CD4-positive, alpha-beta memory T cell (primary cell): ENCODE results near the gene CUBN. TPM values are rescaled to one million over a fixed set of nuclear protein-coding genes. Genes with fewer than 3 reads are reported as not detected.

ENCODE experiments used
- CTCF ChIA-PET: fragments of 350-600 bp; sonication (Branson Sonifier 250); formaldehyde crosslinking; loops from one replicate; lab custom pipeline; 2021; ENCODE audit warnings: inconsistent platforms; ENCODE audit not compliant: partially characterized antibody; lab: Charles Lee
- POLR2A ChIA-PET: fragments of 350-600 bp; sonication (Branson Sonifier 250); formaldehyde crosslinking; loops from one replicate; lab custom pipeline; 2021; ENCODE audit not compliant: partially characterized antibody; lab: Charles Lee
- DNase-seq, 5 donors: peaks; one replicate each; pipeline versions ENCODE4 v3.0.0 to v3.0.0-alpha.2; 2020 to 2022; ENCODE audit warnings: mixed read lengths in 1 of 5
- H3K27ac ChIP-seq: one replicate; pipeline ENCODE4 v1.7.0; 2013; ENCODE audit warnings: low read depth, low read length
- H3K27me3 ChIP-seq: 2 replicates; pipeline ENCODE4 v1.7.0; 2013; ENCODE audit warnings: mild to moderate bottlenecking, low read length, moderate library complexity; ENCODE audit not compliant: insufficient read depth
- H3K36me3 ChIP-seq: 2 replicates; pipeline ENCODE4 v1.7.0; 2013; ENCODE audit warnings: mild to moderate bottlenecking, low read length, moderate library complexity; ENCODE audit not compliant: insufficient read depth
- H3K4me1 ChIP-seq: 2 replicates; pipeline ENCODE4 v1.7.0; 2013; ENCODE audit warnings: mild to moderate bottlenecking, low read length, moderate library complexity; ENCODE audit not compliant: insufficient read depth
- H3K4me3 ChIP-seq, 2 donors: one replicate each; pipeline ENCODE4 v1.7.0; 2013; ENCODE audit warnings: low read length in 2 of 2, mild to moderate bottlenecking in 1 of 2
- H3K9me3 ChIP-seq, 2 donors: one replicate each; pipeline ENCODE4 v1.7.0; 2013; ENCODE audit warnings: low read length in 2 of 2, control low read depth in 1 of 2; ENCODE audit not compliant: control insufficient read depth in 1 of 2
- H3K27ac Mint-ChIP-seq, 7 donors: one replicate each; pipeline ENCODE4 v1.8.0; 2020 to 2021; ENCODE audit warnings: mixed read lengths in 7 of 7, mild to moderate bottlenecking in 6 of 7, inconsistent platforms in 3 of 7, moderate library complexity in 3 of 7
- H3K27me3 Mint-ChIP-seq, 2 donors: one replicate each; pipeline ENCODE4 v1.8.0; 2020 to 2021; ENCODE audit warnings: mixed read lengths in 2 of 2
- H3K36me3 Mint-ChIP-seq, 2 donors: one replicate each; pipeline ENCODE4 v1.8.0; 2020 to 2021; ENCODE audit warnings: mixed read lengths in 2 of 2, inconsistent platforms in 1 of 2, mild to moderate bottlenecking in 1 of 2
- H3K4me1 Mint-ChIP-seq, 4 donors: one replicate each; pipeline ENCODE4 v1.8.0; 2020 to 2021; ENCODE audit warnings: mixed read lengths in 4 of 4, mild to moderate bottlenecking in 1 of 4
- H3K4me3 Mint-ChIP-seq, 8 donors: one replicate each; pipeline ENCODE4 v1.8.0; 2020 to 2021; ENCODE audit warnings: mixed read lengths in 8 of 8, mild to moderate bottlenecking in 7 of 8, moderate library complexity in 6 of 8, inconsistent platforms in 3 of 8
- H3K9me3 Mint-ChIP-seq, 8 donors: one replicate each; pipeline ENCODE4 v1.8.0; 2020 to 2021; ENCODE audit warnings: mixed read lengths in 8 of 8, mild to moderate bottlenecking in 5 of 8, inconsistent platforms in 3 of 8, moderate library complexity in 1 of 8
- intact Hi-C: fragments of 100-400 bp; cut with micrococcal nuclease; formaldehyde crosslinking; loops from one replicate; pipeline ENCODE4 v1.15.1; 2023
- polyA plus RNA-seq, 2 donors: library from polyadenylated mRNA; unstranded; fragments of 300-500 nt; fragmentation: Illumina TruSeq; gene quantifications; one replicate each; pipeline ENCODE4 v1.2.3, GENCODE V29; 2021
- total RNA-seq, 2 experiments: library from RNA; stranded (reverse); gene quantifications; one replicate each; pipeline ENCODE4 v1.2.3, GENCODE V29; 2021

Gene CUBN
- total and polyA plus RNA-seq, 4 experiments from 2014 or later = 0.49 to 10.9 (median 8.5) TPM; not detected in 1

- H3K9me3 ChIP-seq = no peaks in the 10 kb centered on the region
Measured at GRCh38 chr10:16986406-16987205, 143.0 kb downstream of the CUBN start.

GRCh38 chr10:16986082-16986405 lies 143.6 kb downstream of the CUBN start:
- CTCF ChIA-PET = no interaction called here
- Mint-ChIP-seq H3K4me3 (no peak overlapping the region), H3K9me3 (no peaks in the 10 kb centered on the region), H3K27me3 (no peaks in the 10 kb centered on the region), H3K27ac (no peak overlapping the region), H3K36me3 (peaks cover 12 to 24% of the 10 kb centered on the region in 2 donors), H3K4me1 (no peaks in the 10 kb centered on the region)
- Histone ChIP-seq H3K4me3 (no peak overlapping the region), H3K27me3 (no peaks in the 10 kb centered on the region), H3K27ac (no peak overlapping the region), H3K4me1 (no peaks in the 10 kb centered on the region), H3K9me3 (no peaks in the 10 kb centered on the region), H3K36me3 (no peaks in the 10 kb centered on the region)
- intact Hi-C loops = no loop called here
- POLR2A ChIA-PET = no interaction called here
- no peak for DNase-seq

More at GRCh38 chr10:16986406-16987205, 143.0 kb downstream of the CUBN start:
- DNase-seq = no peak
- ChIA-PET POLR2A (no interaction called here), CTCF (interaction anchor here (0.9 to 1.4 kb wide), 2 partner anchors 11 to 14 kb away, joined by 3 to 4 read pairs; no protein-coding TSS in a partner anchor)
- no peak overlapping the region for H3K27ac ChIP-seq
- H3K27me3 ChIP-seq = no peaks in the 10 kb centered on the region
- no peaks in the 10 kb centered on the region for H3K4me1 ChIP-seq
- H3K27me3 Mint-ChIP-seq = no peaks in the 10 kb centered on the region
- peak overlapping the region in 1 of 7 donors; percentile 10 for H3K27ac Mint-ChIP-seq
- no peaks in the 10 kb centered on the region for H3K4me1 Mint-ChIP-seq
- H3K4me3 ChIP-seq = no peak overlapping the region
- no peaks in the 10 kb centered on the region for H3K36me3 ChIP-seq
- intact Hi-C loops = no loop called here
- peaks cover 11 to 19% of the 10 kb centered on the region in 2 donors for H3K36me3 Mint-ChIP-seq
- peaks cover 0 to 3% (median 0%) of the 10 kb centered on the region in 8 donors for H3K9me3 Mint-ChIP-seq
- H3K4me3 Mint-ChIP-seq = no peak overlapping the region

GRCh38 chr10:16984242-16984641 lies 145.4 kb downstream of the CUBN start:
- no peaks in the 10 kb centered on the region for H3K36me3 ChIP-seq
- H3K4me1 ChIP-seq = no peaks in the 10 kb centered on the region
- POLR2A ChIA-PET = no interaction called here
- Mint-ChIP-seq H3K36me3 (peaks cover 18 to 34% of the 10 kb centered on the region in 2 donors), H3K27ac (no peak overlapping the region), H3K27me3 (no peaks in the 10 kb centered on the region), H3K9me3 (no peaks in the 10 kb centered on the region), H3K4me3 (no peak overlapping the region), H3K4me1 (peaks cover 0 to 2% (median 0%) of the 10 kb centered on the region in 4 donors)
- H3K4me3 ChIP-seq = no peak overlapping the region
- intact Hi-C loops = no loop called here
- no peak overlapping the region for H3K27ac ChIP-seq
- CTCF ChIA-PET = no interaction called here
- no peaks in the 10 kb centered on the region for H3K27me3 ChIP-seq
- DNase-seq = no peak
- no peaks in the 10 kb centered on the region for H3K9me3 ChIP-seq

GRCh38 chr10:16976803-16977202 lies 152.8 kb downstream of the CUBN start:
- peaks cover 16 to 51% of the 10 kb centered on the region in 2 donors for H3K36me3 Mint-ChIP-seq
- ChIA-PET CTCF (no interaction called here), POLR2A (no interaction called here)
- H3K4me3 Mint-ChIP-seq = no peak overlapping the region
- peaks cover 0 to 2% (median 0%) of the 10 kb centered on the region in 4 donors for H3K4me1 Mint-ChIP-seq
- DNase-seq = no peak
- H3K9me3 Mint-ChIP-seq = peaks cover 0 to 1% (median 0%) of the 10 kb centered on the region in 8 donors
- no peaks in the 10 kb centered on the region for H3K9me3 ChIP-seq
- no peak overlapping the region for H3K4me3 ChIP-seq
- no peaks in the 10 kb centered on the region for H3K36me3 ChIP-seq
- H3K4me1 ChIP-seq = no peaks in the 10 kb centered on the region
- H3K27me3 ChIP-seq = no peaks in the 10 kb centered on the region
- no peaks in the 10 kb centered on the region for H3K27me3 Mint-ChIP-seq
- intact Hi-C loops = no loop called here
- H3K27ac Mint-ChIP-seq = peak overlapping the region in 2 of 7 donors; percentile 43 to 50
- H3K27ac ChIP-seq = no peak overlapping the region

- intact Hi-C loops = no loop called here
- no peaks in the 10 kb centered on the region for H3K4me1 ChIP-seq
- Mint-ChIP-seq H3K4me3 (no peak overlapping the region), H3K27ac (no peak overlapping the region), H3K27me3 (no peaks in the 10 kb centered on the region), H3K4me1 (no peaks in the 10 kb centered on the region), H3K36me3 (peaks cover 13 to 35% of the 10 kb centered on the region in 2 donors), H3K9me3 (peaks cover 0 to 3% (median 0%) of the 10 kb centered on the region in 8 donors)
- no peak for DNase-seq
- POLR2A ChIA-PET = no interaction called here
- CTCF ChIA-PET = no interaction called here
- H3K27ac ChIP-seq = no peak overlapping the region
- no peaks in the 10 kb centered on the region for H3K9me3 ChIP-seq
- H3K4me3 ChIP-seq = no peak overlapping the region
- no peaks in the 10 kb centered on the region for H3K36me3 ChIP-seq
- no peaks in the 10 kb centered on the region for H3K27me3 ChIP-seq
Measured at GRCh38 chr10:16975188-16975587, 154.4 kb downstream of the CUBN start.

GRCh38 chr10:16968416-16969041 lies 161.1 kb downstream of the CUBN start:
- Mint-ChIP-seq H3K4me3 (peak overlapping the region in 6 of 8 donors; percentile 1 to 63 (median 26)), H3K4me1 (peaks cover 12 to 19% (median 18%) of the 10 kb centered on the region in 4 donors), H3K27me3 (no peaks in the 10 kb centered on the region), H3K27ac (peak overlapping the region in 3 of 7 donors; percentile 5 to 65 (median 45)), H3K9me3 (peaks cover 0 to 3% (median 0%) of the 10 kb centered on the region in 8 donors), H3K36me3 (peaks cover 2 to 11% of the 10 kb centered on the region in 2 donors)
- ChIA-PET POLR2A (interaction anchor here (1.3 kb wide), 1 partner anchor 262 kb away, joined by 3 read pairs; no protein-coding TSS in a partner anchor), CTCF (interaction anchor here (0.9 kb wide), 1 partner anchor 9 kb away, joined by 3 read pairs; no protein-coding TSS in a partner anchor)
- Histone ChIP-seq H3K9me3 (no peaks in the 10 kb centered on the region), H3K36me3 (no peaks in the 10 kb centered on the region), H3K4me3 (no peak overlapping the region), H3K4me1 (peaks cover 14% of the 10 kb centered on the region), H3K27me3 (no peaks in the 10 kb centered on the region), H3K27ac (no peak overlapping the region)
- intact Hi-C loops = no loop called here
- DNase-seq = no peak

- H3K4me3 ChIP-seq = no peak overlapping the region
Measured at GRCh38 chr10:16967866-16968415, 161.7 kb downstream of the CUBN start.

More at GRCh38 chr10:16967866-16968415, 161.7 kb downstream of the CUBN start:
- POLR2A ChIA-PET = interaction anchor here (1.3 kb wide), 1 partner anchor 262 kb away, joined by 3 read pairs; no protein-coding TSS in a partner anchor
- Histone ChIP-seq H3K27me3 (no peaks in the 10 kb centered on the region), H3K4me1 (peaks cover 14% of the 10 kb centered on the region), H3K9me3 (no peaks in the 10 kb centered on the region), H3K36me3 (no peaks in the 10 kb centered on the region), H3K27ac (no peak overlapping the region)
- Mint-ChIP-seq H3K27me3 (no peaks in the 10 kb centered on the region), H3K36me3 (peaks cover 2 to 8% of the 10 kb centered on the region in 2 donors), H3K4me3 (peak overlapping the region in 6 of 8 donors; percentile 6 to 63 (median 52)), H3K27ac (peak overlapping the region in 6 of 7 donors; percentile 10 to 84 (median 51)), H3K4me1 (peaks cover 12 to 19% (median 18%) of the 10 kb centered on the region in 4 donors), H3K9me3 (peaks cover 0 to 3% (median 0%) of the 10 kb centered on the region in 8 donors)
- no peak for DNase-seq
- intact Hi-C loops = no loop called here
- CTCF ChIA-PET = interaction anchor here (0.9 kb wide), 1 partner anchor 9 kb away, joined by 3 read pairs; no protein-coding TSS in a partner anchor
